Fibroblast of peridontal ligament (primary cell): ENCODE measurements around the gene VAMP1.

Experiments
- DNase-seq: peaks from one replicate; pipeline ENCODE4 v3.0.0-alpha.2; 2010; ENCODE audit errors: extremely low read depth

VAMP1 gene

GRCh38 chr12:6425590-6426531 is 44.6 kb downstream of the VAMP1 start:
- DNase-seq: no peak

- DNase-seq: no peak
These were observed 45.6 kb downstream of the VAMP1 start for GRCh38 chr12:6424866-6425265.

GRCh38 chr12:6424008-6424347 is 46.5 kb downstream of the VAMP1 start:
- DNase-seq: no peak

- peak; percentile 95 for DNase-seq
These were observed 47.0 kb downstream of the VAMP1 start for GRCh38 chr12:6423267-6424007.

GRCh38 chr12:6420364-6420763 is 50.1 kb downstream of the VAMP1 start:
- peak; percentile 17 for DNase-seq

- no peak for DNase-seq
These were observed 51.7 kb downstream of the VAMP1 start for GRCh38 chr12:6418796-6419195.

GRCh38 chr12:6416596-6416995 is 53.9 kb downstream of the VAMP1 start:
- DNase-seq: no peak
